Activated T-cell treated with anti-CD3 and anti-CD28 coated beads, Interleukin-2, amount 50 U/mL, for 24 hours (primary cell): ENCODE results near the gene PRKCE.
A peak's percentile ranks its signal among the peaks of the same experiment; 100 is the strongest.

Experiments used
- DNase-seq: peaks from one replicate; pipeline ENCODE4 v3.0.0-alpha.2; 2020
- H3K27ac Mint-ChIP-seq: 2 replicates; pipeline ENCODE4 v1.8.0; 2020; ENCODE audit warnings: mild to moderate bottlenecking, mixed read lengths
- H3K27me3 Mint-ChIP-seq: 2 replicates; pipeline ENCODE4 v1.8.0; 2020; ENCODE audit warnings: mixed read lengths
- H3K36me3 Mint-ChIP-seq: 2 replicates; pipeline ENCODE4 v1.8.0; 2020; ENCODE audit warnings: low read depth, mixed read lengths
- H3K4me1 Mint-ChIP-seq: 2 replicates; pipeline ENCODE4 v1.8.0; 2020; ENCODE audit warnings: low read depth, mixed read lengths
- H3K4me3 Mint-ChIP-seq: 2 replicates; pipeline ENCODE4 v1.8.0; 2020; ENCODE audit warnings: mild to moderate bottlenecking, moderate library complexity, mixed read lengths
- H3K9me3 Mint-ChIP-seq: 2 replicates; pipeline ENCODE4 v1.8.0; 2020; ENCODE audit warnings: mixed read lengths

The PRKCE gene

DNA sequence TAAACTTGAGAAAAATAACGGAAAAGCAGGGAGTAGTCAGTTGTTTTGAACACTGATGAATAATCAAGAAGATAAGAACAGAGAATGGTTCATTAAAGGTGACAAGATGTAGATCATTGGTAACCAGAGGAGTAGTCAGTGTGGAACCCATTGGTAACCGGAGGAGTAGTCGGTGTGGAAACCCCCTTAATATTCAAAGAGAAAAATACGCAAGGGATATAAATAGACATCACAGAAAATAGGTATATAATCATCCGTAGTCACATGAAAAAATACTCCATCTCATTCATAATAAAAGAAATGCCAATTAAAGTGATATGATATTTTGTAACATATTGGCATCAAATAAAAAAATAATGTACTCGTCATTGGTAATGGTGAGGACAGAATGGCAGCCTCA lies 575.1 kb downstream of the PRKCE start:
- H3K4me3 Mint-ChIP-seq = no peak overlapping the region
- H3K9me3 Mint-ChIP-seq = no peaks in the 10 kb centered on the region
- peaks cover 12% of the 10 kb centered on the region for H3K27me3 Mint-ChIP-seq
- peaks cover 70% of the 10 kb centered on the region for H3K4me1 Mint-ChIP-seq
- peak overlapping the region; percentile 44 for H3K27ac Mint-ChIP-seq
- DNase-seq = no peak
- no peaks in the 10 kb centered on the region for H3K36me3 Mint-ChIP-seq

DNA sequence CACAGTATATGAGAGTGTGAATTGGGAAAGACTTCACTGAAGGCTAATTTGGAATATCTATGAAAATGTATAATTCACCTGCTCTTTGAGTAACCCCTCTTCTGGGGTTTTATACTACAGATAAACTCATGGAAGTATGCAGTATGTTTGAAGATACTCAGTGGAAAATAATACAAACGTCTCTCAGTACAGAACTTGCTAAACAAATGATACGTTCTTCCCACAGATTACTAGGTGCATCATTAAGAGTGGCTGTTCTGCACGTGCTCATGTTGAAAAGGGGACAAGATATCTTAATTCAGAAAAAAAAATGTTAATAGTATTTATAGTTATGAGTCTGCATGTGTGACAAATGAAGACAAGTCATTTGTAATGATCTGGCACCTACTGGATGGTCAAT lies 575.5 kb downstream of the PRKCE start:
- Mint-ChIP-seq H3K27me3 (peaks cover 8% of the 10 kb centered on the region), H3K36me3 (no peaks in the 10 kb centered on the region), H3K27ac (peak overlapping the region; percentile 44), H3K4me1 (peaks cover 70% of the 10 kb centered on the region), H3K9me3 (no peaks in the 10 kb centered on the region), H3K4me3 (no peak overlapping the region)
- no peak for DNase-seq

DNA sequence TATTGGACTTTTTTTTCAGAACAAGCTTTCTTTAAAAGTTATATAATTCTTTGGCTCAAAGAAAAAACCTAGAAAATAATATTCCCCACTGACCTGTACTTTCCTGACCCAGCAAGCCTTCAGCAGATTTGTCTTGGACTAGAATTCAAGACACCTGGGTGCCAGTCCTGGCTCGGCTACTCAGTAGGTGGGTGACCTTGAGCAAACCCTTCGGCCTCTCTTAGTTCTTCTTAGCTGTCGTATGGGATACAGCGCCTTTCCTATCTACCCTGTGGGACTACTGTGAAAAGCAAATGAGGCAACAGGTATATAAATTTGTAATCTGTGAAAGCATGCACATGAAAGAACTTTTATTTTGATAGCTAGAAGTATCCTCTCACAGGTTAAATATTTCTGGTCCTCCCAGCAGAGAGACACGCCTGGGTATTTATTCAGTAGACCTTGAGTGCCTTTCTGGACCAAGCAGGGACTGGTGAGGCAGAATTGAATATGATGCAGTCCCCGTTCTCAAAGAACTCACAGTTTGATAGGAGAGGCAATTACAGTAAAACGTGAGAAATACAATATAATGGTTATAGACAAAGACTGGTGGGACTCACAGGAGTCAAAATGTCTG lies 576.3 kb downstream of the PRKCE start:
- H3K4me1 Mint-ChIP-seq = peaks cover 68% of the 10 kb centered on the region
- no peaks in the 10 kb centered on the region for H3K36me3 Mint-ChIP-seq
- no peak for DNase-seq
- H3K27me3 Mint-ChIP-seq = peaks cover 5% of the 10 kb centered on the region
- H3K27ac Mint-ChIP-seq = no peak overlapping the region
- H3K4me3 Mint-ChIP-seq = no peak overlapping the region
- no peaks in the 10 kb centered on the region for H3K9me3 Mint-ChIP-seq

DNA sequence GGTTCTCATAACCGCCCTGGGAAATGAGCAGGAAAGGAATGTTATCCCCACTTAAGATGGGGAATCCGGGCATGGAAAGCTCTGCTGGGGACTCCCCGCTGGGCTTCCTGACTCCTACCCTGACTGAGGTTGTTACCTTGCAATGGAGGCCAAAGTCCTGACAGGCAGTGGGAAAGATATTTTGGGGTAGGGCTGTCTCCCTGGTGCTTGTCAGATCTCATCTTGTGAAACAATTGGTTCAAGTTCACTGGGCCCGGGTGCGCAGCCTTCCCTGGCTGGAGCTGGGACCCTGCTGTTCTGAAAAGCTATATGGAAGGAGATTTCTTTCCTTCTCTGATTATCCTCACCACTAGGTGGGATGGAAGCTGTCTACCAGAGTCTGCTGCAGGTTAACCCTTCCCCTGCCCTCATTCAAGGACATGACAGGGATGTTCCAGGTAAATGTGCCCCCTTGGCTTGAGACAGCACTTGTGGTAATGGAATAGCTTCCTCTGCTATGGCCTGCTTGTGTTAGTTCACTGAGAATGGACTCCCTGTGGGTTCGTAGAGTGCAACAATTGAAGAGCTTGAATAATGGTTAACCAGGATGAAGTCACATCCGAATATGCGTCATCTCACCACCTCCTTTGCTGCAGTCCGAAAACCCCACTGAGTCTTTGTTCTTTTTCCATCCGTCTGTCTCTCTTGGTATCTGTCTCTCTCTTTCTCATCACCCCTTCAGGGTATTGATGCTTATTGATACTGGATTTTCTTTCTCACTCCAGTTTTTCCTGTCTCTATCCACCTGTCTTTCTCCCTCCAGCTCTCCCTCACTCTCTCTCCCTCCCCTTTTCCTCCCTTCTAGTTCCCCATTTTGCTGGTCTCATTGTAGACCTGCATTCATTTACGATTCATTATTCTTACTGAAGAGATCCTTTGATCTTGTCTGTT lies 577.9 kb downstream of the PRKCE start:
- peak; percentile 47 for DNase-seq
- no peaks in the 10 kb centered on the region for H3K36me3 Mint-ChIP-seq
- no peaks in the 10 kb centered on the region for H3K9me3 Mint-ChIP-seq
- H3K27ac Mint-ChIP-seq = peak overlapping the region; percentile 84
- no peaks in the 10 kb centered on the region for H3K27me3 Mint-ChIP-seq
- H3K4me1 Mint-ChIP-seq = peaks cover 55% of the 10 kb centered on the region
- H3K4me3 Mint-ChIP-seq = no peak overlapping the region

DNA sequence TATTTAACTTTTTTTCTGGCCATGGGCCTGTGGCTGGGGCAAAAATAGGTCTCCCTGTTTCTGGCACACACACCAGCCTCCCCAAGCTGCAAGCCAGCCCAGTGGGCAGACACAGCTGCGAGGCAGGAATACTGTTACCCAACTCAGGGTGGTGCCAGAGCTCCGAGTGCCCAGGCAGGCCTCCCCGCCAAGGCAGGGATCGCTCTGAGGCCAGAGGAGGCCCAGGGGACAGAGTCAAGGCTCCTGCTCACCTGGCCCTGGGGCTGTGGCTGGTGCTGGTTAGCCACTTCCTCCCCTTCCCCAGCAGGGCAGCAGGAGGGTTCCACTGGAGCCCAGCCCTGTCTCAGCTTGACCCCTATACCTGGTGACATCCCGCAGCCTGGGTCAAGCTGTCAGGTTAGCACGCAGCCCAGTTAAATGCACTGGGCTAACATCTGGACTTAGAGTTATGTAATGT lies 578.7 kb downstream of the PRKCE start:
- peak overlapping the region; percentile 84 for H3K27ac Mint-ChIP-seq
- H3K27me3 Mint-ChIP-seq = no peaks in the 10 kb centered on the region
- DNase-seq = peak; percentile 39
- H3K4me1 Mint-ChIP-seq = peaks cover 48% of the 10 kb centered on the region
- no peaks in the 10 kb centered on the region for H3K9me3 Mint-ChIP-seq
- no peak overlapping the region for H3K4me3 Mint-ChIP-seq
- H3K36me3 Mint-ChIP-seq = no peaks in the 10 kb centered on the region

DNA sequence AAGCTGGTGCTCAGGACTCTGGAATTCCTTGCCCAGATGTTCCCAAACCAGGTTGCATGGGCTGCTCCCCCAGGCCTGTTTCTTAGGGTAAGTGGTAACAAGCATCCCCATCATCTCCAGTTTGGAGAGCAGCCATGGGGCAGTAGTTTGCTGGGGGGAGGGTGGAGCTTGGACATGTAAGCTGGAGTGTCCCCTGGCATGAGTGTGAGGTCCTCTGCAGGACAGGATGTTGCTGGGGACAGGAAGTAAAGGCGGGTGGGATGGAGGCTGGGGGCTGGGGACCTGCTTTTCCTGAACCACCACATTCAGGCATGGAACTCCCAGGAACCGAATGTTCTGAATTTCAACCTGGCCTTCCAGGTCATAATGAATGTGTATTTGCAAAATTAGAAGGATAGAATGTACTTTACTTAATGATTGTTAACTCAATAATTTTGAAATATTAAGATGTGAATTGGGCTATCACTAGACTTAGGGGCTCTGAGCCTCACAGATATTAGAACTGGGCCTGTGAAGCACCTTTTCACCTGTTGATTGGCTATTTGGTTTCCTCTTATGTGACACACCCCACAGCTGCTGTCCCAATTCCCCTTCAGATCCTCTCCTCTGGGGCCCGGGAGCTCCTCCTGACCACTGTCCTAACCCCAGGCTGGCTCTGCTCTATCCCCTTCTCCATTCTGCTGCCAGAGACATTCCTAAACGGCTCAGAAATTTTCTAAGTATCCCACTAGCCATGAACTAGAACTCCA lies 579.4 kb downstream of the PRKCE start:
- Mint-ChIP-seq H3K4me3 (no peak overlapping the region), H3K36me3 (no peaks in the 10 kb centered on the region), H3K4me1 (peaks cover 43% of the 10 kb centered on the region), H3K27me3 (no peaks in the 10 kb centered on the region), H3K27ac (no peak overlapping the region), H3K9me3 (no peaks in the 10 kb centered on the region)
- no peak for DNase-seq

DNA sequence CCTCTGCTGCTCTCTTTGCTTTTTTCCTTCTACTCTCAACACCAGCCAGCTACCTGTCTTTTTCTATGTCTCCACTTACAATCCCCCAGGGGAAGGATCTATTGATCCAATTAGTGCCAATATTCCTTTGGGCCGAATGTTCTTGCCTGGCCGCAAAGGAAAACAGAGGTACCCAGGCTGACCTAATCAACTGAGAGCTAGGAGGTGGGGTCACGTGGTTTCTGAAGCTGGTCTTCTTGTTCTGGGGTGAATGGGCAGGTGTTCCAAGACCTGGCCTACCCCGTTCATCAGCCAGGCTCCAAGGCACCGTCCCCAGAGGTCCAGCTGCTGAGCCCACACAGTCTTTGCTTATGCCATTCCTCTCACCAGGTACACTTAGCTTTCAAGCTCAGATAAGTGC lies 580.2 kb downstream of the PRKCE start:
- Mint-ChIP-seq H3K27me3 (no peaks in the 10 kb centered on the region), H3K4me3 (no peak overlapping the region), H3K9me3 (no peaks in the 10 kb centered on the region), H3K36me3 (no peaks in the 10 kb centered on the region), H3K4me1 (peaks cover 40% of the 10 kb centered on the region), H3K27ac (no peak overlapping the region)
- no peak for DNase-seq

DNA sequence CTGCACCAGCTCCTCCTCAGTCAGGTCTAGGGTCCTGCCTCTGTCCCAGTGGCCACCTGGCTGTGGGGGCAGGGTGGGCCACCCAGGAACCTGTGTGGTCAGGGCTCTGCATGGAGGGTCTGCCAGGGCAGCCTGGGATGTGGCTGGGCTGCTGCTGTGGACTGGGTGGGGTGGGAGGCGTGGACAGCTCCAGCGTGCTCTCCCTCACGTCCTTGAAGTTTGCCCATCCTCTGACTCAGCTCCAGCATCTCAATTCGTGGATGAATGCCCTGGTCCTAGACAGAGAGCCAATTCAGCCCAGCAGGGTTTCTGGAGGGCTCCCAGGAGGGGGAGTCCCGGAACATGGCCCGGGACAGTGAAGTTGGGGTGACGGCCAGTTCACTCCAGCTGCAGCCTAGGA lies 581.4 kb downstream of the PRKCE start:
- DNase-seq = no peak
- no peaks in the 10 kb centered on the region for H3K27me3 Mint-ChIP-seq
- H3K27ac Mint-ChIP-seq = no peak overlapping the region
- H3K4me3 Mint-ChIP-seq = no peak overlapping the region
- H3K9me3 Mint-ChIP-seq = no peaks in the 10 kb centered on the region
- no peaks in the 10 kb centered on the region for H3K36me3 Mint-ChIP-seq
- peaks cover 39% of the 10 kb centered on the region for H3K4me1 Mint-ChIP-seq

DNA sequence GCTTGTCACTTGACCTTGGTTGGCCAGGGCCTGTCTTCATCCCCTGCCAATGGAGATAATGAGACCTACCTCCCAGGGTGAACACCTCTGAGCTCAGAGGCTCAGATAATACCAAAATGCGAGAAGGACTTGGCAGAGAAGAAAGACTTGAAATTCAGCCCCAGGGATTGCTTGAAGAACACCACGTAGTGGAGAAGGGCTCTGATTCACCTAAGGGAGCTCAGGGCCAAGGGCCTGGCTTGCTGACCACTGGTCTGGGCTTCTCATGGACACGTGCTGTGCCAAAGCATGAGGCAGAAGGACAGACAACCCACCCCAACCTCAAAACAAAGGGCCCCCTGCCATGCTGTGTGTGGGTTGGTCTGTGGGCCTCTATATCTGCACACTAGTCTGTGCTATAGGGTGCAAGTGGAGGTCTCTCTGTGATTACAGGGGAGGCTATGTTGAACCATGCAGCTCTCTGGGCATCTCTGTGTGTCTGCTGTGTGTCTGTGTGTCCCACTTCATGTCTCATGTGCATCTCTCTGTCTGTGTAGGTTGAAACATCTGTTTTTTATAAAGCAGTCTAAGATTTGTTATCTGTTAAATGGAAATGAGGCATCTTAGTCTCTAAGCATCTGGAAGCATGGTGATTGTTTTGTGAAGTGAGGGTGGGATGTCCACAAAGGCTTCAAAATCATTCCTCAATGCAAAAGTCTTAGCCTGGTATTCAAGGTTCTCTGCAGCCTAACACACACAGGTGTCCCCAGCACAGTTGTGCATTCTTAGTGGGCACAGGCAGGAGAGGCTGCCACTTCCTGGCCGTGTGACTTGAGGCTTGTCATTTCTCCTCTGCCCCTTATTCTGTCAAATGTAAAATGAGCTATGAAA lies 584.8 kb downstream of the PRKCE start:
- no peaks in the 10 kb centered on the region for H3K36me3 Mint-ChIP-seq
- H3K27ac Mint-ChIP-seq = no peak overlapping the region
- no peak overlapping the region for H3K4me3 Mint-ChIP-seq
- H3K4me1 Mint-ChIP-seq = peaks cover 38% of the 10 kb centered on the region
- no peak for DNase-seq
- no peaks in the 10 kb centered on the region for H3K27me3 Mint-ChIP-seq
- H3K9me3 Mint-ChIP-seq = peaks cover 5% of the 10 kb centered on the region

DNA sequence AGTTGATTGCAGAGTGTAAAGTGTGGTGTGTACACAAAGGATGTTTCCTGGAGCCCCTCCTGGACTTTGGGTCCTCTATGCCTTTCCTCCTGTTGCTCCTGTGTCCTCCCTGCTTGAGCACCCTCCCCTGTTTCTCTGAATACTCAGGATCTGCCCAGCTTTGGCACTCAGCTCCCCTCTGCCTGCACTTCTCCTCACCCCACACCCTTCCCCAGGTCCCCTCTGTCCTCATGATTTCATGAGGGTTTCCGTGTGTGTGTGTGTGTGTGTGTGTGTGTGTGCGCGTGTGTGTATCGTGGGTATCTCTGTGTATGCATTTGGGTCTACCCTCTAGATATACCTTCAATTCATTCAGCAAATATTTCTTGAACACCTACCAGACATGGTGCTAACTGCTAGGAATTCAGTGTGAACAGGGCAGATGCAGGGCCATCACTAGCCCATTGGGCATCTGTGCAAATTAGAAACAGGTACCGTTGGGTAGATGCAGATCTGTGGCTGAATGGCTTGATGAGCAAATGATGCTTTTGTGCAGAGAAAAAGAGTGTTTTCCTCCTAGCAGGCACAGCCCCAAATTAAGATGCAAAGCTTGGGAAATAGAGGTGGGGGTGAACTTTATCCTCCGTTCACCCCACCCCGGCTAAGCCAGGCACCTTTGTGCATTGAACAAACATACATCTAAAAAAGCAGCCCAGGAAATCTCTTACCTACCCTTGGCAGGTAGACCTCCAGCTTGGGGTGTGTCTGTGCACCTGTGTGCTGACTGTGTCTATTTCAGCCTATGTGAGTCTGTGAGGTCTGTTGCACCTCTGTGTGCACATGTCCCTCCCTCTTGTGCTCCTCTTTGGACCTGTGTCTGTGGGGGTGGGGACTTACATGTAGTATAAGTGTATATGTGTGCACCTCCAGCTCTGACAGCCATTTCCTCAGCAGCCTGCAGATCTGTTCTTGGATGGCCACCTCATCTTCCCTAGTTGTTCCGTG lies 585.7 kb downstream of the PRKCE start:
- Mint-ChIP-seq H3K4me3 (no peak overlapping the region), H3K9me3 (peaks cover 5% of the 10 kb centered on the region), H3K27me3 (no peaks in the 10 kb centered on the region), H3K4me1 (peaks cover 43% of the 10 kb centered on the region), H3K36me3 (no peaks in the 10 kb centered on the region), H3K27ac (no peak overlapping the region)
- no peak for DNase-seq
